ENCODE data around the gene IFT80. TPM values are rescaled to one million over a fixed set of nuclear protein-coding genes. Genes with fewer than 3 reads are reported as not detected.

The IFT80 gene
- total and polyA plus RNA-seq, 9 of the 15 experiments (the other 6 are each of a cell fraction or from before 2014, with no cell fraction given), result 6.7 to 21.1 (median 16.4) TPM

GRCh38 chr3:160224256-160224655 lies 174.8 kb downstream of the IFT80 start:
- Histone ChIP-seq H3K9me3 (replicated peaks; ENCODE audit: control insufficient read depth, insufficient read depth, low read depth, low read length) (no peaks in the 10 kb centered on the region), H3K4me2 (ENCODE audit: insufficient read depth, low read length) (no peak overlapping the region), H3K9ac (ENCODE audit: insufficient read depth in 1 of 2, low read depth in 2 of 2, low read length in 2 of 2) (no peak overlapping the region), H3K4me1 (replicated peaks in 1 of 2; ENCODE audit: control insufficient read depth in 2 of 2, insufficient read depth in 2 of 2, low read length in 2 of 2) (peaks cover 0 to 21% of the 10 kb centered on the region in 2 experiments; a peak in 2 of 5 replicates), H3K4me3 (no peak overlapping the region), H4K20me1 (replicated peaks; ENCODE audit: control insufficient read depth, insufficient read depth, low read length) (no peaks in the 10 kb centered on the region), H3K9me1 (ENCODE audit: control insufficient read depth, insufficient read depth, low read length) (no peaks in the 10 kb centered on the region), H3K36me3 (ENCODE audit: control insufficient read depth, insufficient read depth, low read length) (no peaks in the 10 kb centered on the region), H2AFZ (ENCODE audit: low read depth, low read length) (no peak overlapping the region), H3K27me3 (ENCODE audit: control insufficient read depth in 2 of 2, insufficient read depth in 2 of 2, low read length in 2 of 2) (peaks cover 8 to 29% of the 10 kb centered on the region in 2 experiments), H3K79me2 (ENCODE audit: control insufficient read depth, insufficient read depth, low read length) (no peaks in the 10 kb centered on the region), H3K27ac (ENCODE audit: extremely low read depth, low read depth, low read length) (no peak overlapping the region)
- FAIRE-seq (no peak), ATAC-seq (no peak), DNase-seq (ENCODE audit: extremely low read depth in 1 of 4, low spot score in 3 of 4) (no peak)
- WGBS (ENCODE audit: insufficient coverage, low coverage, missing lambda C conversion rate), result 55% methylated on average over 12 of the region's 12 CpGs
- intact Hi-C loops (cut with micrococcal nuclease) (no loop called here), in situ Hi-C loops (cut with MboI) (loop anchor here (25.0 kb wide), 1 partner anchor 1013 kb away; no protein-coding TSS in a partner anchor)
- ChIA-PET POLR2A (interaction anchor here (0.8 kb wide), 1 partner anchor 171 kb away, joined by 3 read pairs; no protein-coding TSS in a partner anchor), CTCF (ENCODE audit: low intra/inter-chr PET ratio) (no interaction called here)
- no TSS peak for BruUV-seq (replicated peaks)
- no peak for TF ChIP-seq ZNF133 (CRISPR knock-in tag; IDR thresholded peaks at IDR 0.05)
- no peak for TF ChIP-seq MAFG (tag; conservative IDR thresholded peaks at IDR 0.05)
- TF ChIP-seq, protein P1, sequence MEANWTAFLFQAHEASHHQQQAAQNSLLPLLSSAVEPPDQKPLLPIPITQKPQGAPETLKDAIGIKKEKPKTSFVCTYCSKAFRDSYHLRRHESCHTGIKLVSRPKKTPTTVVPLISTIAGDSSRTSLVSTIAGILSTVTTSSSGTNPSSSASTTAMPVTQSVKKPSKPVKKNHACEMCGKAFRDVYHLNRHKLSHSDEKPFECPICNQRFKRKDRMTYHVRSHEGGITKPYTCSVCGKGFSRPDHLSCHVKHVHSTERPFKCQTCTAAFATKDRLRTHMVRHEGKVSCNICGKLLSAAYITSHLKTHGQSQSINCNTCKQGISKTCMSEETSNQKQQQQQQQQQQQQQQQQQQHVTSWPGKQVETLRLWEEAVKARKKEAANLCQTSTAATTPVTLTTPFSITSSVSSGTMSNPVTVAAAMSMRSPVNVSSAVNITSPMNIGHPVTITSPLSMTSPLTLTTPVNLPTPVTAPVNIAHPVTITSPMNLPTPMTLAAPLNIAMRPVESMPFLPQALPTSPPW (CRISPR knock-in tag; IDR thresholded peaks at IDR 0.05), result no peak
- no peak for TF ChIP-seq ZNF165 (CRISPR knock-in tag; IDR thresholded peaks at IDR 0.05; ENCODE audit: borderline replicate concordance)
- TF ChIP-seq, protein P2, sequence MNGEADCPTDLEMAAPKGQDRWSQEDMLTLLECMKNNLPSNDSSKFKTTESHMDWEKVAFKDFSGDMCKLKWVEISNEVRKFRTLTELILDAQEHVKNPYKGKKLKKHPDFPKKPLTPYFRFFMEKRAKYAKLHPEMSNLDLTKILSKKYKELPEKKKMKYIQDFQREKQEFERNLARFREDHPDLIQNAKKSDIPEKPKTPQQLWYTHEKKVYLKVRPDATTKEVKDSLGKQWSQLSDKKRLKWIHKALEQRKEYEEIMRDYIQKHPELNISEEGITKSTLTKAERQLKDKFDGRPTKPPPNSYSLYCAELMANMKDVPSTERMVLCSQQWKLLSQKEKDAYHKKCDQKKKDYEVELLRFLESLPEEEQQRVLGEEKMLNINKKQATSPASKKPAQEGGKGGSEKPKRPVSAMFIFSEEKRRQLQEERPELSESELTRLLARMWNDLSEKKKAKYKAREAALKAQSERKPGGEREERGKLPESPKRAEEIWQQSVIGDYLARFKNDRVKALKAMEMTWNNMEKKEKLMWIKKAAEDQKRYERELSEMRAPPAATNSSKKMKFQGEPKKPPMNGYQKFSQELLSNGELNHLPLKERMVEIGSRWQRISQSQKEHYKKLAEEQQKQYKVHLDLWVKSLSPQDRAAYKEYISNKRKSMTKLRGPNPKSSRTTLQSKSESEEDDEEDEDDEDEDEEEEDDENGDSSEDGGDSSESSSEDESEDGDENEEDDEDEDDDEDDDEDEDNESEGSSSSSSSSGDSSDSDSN (IDR thresholded peaks at IDR 0.05; ENCODE audit: borderline replicate concordance in 1 of 2, low read depth in 2 of 2, low read length in 2 of 2), result no peak
- TF ChIP-seq MGA (IDR thresholded peaks at IDR 0.05), result no peak
- no peak for TF ChIP-seq RBM34 (IDR thresholded peaks at IDR 0.05; ENCODE audit: borderline replicate concordance, insufficient read depth, low read length)

Measured in K562 (cell line).